ENCODE data around the gene LRIG3.
A peak's percentile ranks its signal among the peaks of the same experiment; 100 is the strongest.
"Not testable (repeated sequence)": the region's sequence is repeated elsewhere in the genome, so short reads cannot be mapped to it uniquely, and the experiment has no call there.

Gene LRIG3

GRCh38 chr12:58857206-58857605 lies 63.1 kb downstream of the LRIG3 start:
- DNase-seq, result not testable (repeated sequence)

GRCh38 chr12:58855630-58856029 lies 64.7 kb downstream of the LRIG3 start:
- DNase-seq, result not testable (repeated sequence)

GRCh38 chr12:58850826-58851225 lies 69.5 kb downstream of the LRIG3 start:
- DNase-seq, result no peak

- no peak for DNase-seq
Observed at GRCh38 chr12:58847901-58848600, 72.3 kb downstream of the LRIG3 start.

DNA sequence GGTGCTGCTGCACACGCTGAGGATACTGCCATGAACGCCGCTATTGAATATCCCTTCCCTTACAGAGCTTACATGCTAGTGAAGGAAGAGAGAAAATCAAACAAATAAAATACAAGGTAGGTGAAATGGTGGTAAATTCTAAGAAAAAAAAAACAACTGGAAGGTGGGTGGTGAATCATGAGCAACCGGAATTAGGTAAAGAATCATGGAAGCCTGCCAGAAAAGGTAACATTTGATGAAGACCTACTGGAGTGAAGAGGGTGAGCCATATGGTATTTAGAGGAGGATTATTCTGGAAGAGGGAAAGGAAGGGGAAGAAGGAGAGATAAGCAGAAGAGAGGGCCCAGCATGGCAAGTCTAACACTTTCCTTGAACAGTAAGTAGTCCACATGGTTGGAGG lies 76.1 kb downstream of the LRIG3 start:
- no peak for DNase-seq

DNA sequence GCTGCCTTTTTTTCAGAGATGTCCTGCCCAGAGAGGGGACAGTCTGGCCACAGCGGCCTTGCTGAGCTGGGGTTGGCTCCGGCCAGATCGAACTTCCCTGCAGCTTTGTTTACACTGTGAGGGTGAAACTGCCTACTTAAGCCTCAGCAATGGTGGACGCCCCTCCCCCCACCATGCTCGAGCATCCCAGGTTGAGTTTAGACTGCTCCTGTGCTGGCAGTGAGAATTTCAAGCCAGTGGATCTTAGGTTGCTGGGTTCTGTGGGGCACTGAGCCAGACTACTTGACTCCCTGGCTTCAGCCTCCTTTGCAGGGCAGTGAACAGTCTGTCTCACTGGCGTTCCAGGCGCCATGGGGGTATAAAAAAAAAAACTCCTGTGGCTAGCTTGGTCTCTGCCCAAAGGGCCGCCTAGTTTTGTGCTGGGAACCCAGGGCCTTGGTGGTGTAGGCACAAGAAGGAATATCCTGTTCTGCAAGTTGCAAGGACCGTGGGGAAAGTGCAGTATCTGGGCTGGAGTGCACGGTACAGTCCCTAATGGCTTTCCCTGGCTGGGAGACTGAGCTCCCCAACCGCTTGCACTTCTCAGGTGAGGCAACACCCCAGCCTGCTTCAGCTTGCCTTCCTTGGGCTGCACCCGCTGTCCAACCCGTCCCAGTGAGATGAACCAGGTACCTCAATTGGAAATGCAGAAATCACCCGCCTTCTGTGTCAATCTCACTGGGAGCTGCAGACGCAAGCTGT lies 79.1 kb downstream of the LRIG3 start:
- DNase-seq, result peak; percentile 47

DNA sequence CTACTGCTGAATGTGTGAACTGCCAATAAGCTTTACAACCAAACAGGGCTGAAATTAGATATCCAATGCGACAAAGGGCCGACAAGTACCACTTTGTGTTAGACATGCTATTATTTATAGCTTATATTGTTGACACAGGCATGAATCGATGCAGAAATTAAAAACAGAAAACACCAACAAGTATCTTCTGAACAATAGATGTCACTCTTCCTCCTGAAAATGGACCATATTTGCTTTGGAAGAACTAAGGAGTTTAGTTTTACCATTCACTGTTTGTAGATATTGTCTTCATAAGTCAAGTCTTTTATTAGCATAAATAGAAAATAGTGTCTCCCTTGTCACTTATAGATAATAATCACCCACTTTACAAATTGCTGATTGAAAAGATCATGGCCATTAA lies 86.5 kb downstream of the LRIG3 start:
- no peak for DNase-seq

GRCh38 chr12:58832920-58833319 lies 87.4 kb downstream of the LRIG3 start:
- no peak for DNase-seq

Data from RPMI8226 (cell line).